Activated CD8-positive, alpha-beta memory T cell treated with anti-CD3 and anti-CD28 coated beads for 24 hours (primary cell): ENCODE results near the gene PPFIA2.

Experiments used
- DNase-seq: peaks from one replicate; pipeline ENCODE4 v3.0.0-alpha.2; 2020

The PPFIA2 gene

GRCh38 chr12:81333812-81334211, 425.3 kb downstream of the PPFIA2 start:
- no peak for DNase-seq

GRCh38 chr12:81332054-81332453, 427.1 kb downstream of the PPFIA2 start:
- no peak for DNase-seq

GRCh38 chr12:81330480-81330879, 428.7 kb downstream of the PPFIA2 start:
- DNase-seq = no peak

GRCh38 chr12:81329085-81329484, 430.1 kb downstream of the PPFIA2 start:
- no peak for DNase-seq

- no peak for DNase-seq
Measured at GRCh38 chr12:81327425-81327824, 431.7 kb downstream of the PPFIA2 start.

- DNase-seq = no peak
Measured at GRCh38 chr12:81325086-81325485, 434.1 kb downstream of the PPFIA2 start.

GRCh38 chr12:81314903-81315531, 444.1 kb downstream of the PPFIA2 start:
- no peak for DNase-seq

GRCh38 chr12:81303935-81304334, 455.2 kb downstream of the PPFIA2 start:
- no peak for DNase-seq

GRCh38 chr12:81300454-81300853, 458.7 kb downstream of the PPFIA2 start:
- DNase-seq = no peak

- DNase-seq = no peak
Measured at GRCh38 chr12:81297601-81298000, 461.5 kb downstream of the PPFIA2 start.

GRCh38 chr12:81296556-81297305, 462.4 kb downstream of the PPFIA2 start:
- no peak for DNase-seq

GRCh38 chr12:81295251-81295650, 463.9 kb downstream of the PPFIA2 start:
- DNase-seq = no peak

- DNase-seq = no peak
Measured at GRCh38 chr12:81294325-81295190, 464.6 kb downstream of the PPFIA2 start.

GRCh38 chr12:81288651-81289050, 470.5 kb downstream of the PPFIA2 start:
- no peak for DNase-seq

- DNase-seq = no peak
Measured at GRCh38 chr12:81284137-81284536, 475.0 kb downstream of the PPFIA2 start.

- no peak for DNase-seq
Measured at GRCh38 chr12:81274637-81275529, 484.3 kb downstream of the PPFIA2 start.

GRCh38 chr12:81270385-81270784, 488.8 kb downstream of the PPFIA2 start:
- DNase-seq = no peak

GRCh38 chr12:81263072-81263471, 496.1 kb downstream of the PPFIA2 start:
- DNase-seq = no peak

GRCh38 chr12:81261508-81262207, 497.5 kb downstream of the PPFIA2 start:
- no peak for DNase-seq

- no peak for DNase-seq
Measured at GRCh38 chr12:81259360-81259759, 499.8 kb downstream of the PPFIA2 start.

- no peak for DNase-seq
Measured at GRCh38 chr12:81257947-81258551, 501.1 kb downstream of the PPFIA2 start.

GRCh38 chr12:81255947-81256346, 503.2 kb downstream of the PPFIA2 start:
- no peak for DNase-seq
